ENCODE measurements around the gene HK2.

The HK2 gene

DNA sequence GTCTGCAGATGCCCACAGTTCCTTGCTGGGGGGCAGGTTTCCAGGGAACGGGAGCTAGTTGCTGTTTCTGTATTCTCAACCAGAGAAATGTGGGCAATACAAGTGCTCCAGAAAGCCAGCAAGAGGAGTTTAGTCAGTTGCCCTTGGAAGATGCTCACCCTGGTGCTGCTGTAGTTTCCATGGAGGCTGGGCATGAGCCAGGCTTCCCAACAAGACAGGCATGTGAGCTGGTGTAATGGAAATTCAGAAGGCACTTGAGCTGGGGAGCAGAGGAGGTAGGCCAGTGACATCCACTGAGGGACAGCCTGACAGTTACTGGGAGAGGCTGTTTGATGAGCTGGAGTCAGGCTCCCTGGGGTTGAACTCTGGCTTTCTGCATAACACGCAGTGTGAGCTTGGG, 7.7 kb downstream of the HK2 start:
- TF ChIP-seq, protein P1, sequence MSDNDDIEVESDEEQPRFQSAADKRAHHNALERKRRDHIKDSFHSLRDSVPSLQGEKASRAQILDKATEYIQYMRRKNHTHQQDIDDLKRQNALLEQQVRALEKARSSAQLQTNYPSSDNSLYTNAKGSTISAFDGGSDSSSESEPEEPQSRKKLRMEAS (IDR thresholded peaks at IDR 0.05; ENCODE audit: low read depth, low read length) = no peak
- TF ChIP-seq MYC (IDR thresholded peaks at IDR 0.05; ENCODE audit: low read depth, low read length) (no peak), POLR2A (IDR thresholded peaks at IDR 0.05; ENCODE audit: extremely low read depth, insufficient read length) (no peak)
- TF ChIP-seq, protein P2, sequence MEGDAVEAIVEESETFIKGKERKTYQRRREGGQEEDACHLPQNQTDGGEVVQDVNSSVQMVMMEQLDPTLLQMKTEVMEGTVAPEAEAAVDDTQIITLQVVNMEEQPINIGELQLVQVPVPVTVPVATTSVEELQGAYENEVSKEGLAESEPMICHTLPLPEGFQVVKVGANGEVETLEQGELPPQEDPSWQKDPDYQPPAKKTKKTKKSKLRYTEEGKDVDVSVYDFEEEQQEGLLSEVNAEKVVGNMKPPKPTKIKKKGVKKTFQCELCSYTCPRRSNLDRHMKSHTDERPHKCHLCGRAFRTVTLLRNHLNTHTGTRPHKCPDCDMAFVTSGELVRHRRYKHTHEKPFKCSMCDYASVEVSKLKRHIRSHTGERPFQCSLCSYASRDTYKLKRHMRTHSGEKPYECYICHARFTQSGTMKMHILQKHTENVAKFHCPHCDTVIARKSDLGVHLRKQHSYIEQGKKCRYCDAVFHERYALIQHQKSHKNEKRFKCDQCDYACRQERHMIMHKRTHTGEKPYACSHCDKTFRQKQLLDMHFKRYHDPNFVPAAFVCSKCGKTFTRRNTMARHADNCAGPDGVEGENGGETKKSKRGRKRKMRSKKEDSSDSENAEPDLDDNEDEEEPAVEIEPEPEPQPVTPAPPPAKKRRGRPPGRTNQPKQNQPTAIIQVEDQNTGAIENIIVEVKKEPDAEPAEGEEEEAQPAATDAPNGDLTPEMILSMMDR (IDR thresholded peaks at IDR 0.05; ENCODE audit: low read depth, low read length) = no peak
- DNase-seq (ENCODE audit: low read depth) = no peak
- H3K4me3 ChIP-seq (ENCODE audit: low read depth, low read length) = no peak overlapping the region

DNA sequence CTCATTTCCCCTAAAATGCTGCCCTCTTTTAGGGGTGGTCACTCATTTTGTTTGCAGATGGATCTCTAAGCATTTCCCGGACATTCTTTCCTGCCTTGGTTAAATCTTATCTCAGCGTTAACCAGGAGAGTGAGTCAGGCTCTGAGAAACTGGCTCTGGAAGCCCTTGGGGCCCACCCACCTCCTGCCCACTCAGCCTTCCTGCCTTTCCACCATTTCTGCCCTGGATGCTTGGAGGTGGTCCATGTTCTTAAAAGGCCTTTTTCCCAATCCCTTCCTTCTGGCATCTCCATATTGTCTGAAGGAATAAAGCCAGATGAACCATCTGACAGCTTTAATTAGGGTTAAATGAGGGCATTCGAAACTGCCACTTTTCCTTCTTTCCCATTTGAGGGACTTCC, 9.5 kb downstream of the HK2 start:
- no peak for DNase-seq (ENCODE audit: low read depth)
- H3K4me3 ChIP-seq (ENCODE audit: low read depth, low read length) = no peak overlapping the region

DNA sequence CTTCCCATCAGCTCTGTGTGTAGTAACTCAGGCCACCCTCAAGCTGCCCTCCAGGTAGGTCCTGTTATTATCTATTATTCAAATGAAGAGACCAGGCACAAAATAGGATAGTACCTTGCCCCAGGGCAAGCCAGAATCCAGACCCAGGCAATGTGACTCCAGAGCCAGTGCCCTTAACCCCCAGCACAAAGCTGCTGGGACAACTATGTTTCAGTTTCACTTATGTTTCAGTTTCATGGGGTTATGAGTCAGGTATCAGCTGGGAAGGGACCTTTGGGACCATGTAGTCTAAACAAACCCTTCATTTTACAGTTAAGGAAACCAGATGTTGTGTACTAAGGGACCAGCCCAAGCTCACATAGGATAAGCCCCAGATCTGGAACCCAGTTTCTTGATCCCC, 10.0 kb downstream of the HK2 start:
- no peak overlapping the region for H3K4me3 ChIP-seq (ENCODE audit: low read depth, low read length)
- TF ChIP-seq, protein P1 (IDR thresholded peaks at IDR 0.05; ENCODE audit: low read depth, low read length) = peak; percentile 23; the same call in 1 of the 2 replicates
- TF ChIP-seq MYC (IDR thresholded peaks at IDR 0.05; ENCODE audit: low read depth, low read length) = no peak
- DNase-seq (ENCODE audit: low read depth) = peak; percentile 70

More for the DNA sequence above, 9.5 kb downstream of the HK2 start:
- TF ChIP-seq, protein P1 (IDR thresholded peaks at IDR 0.05; ENCODE audit: low read depth, low read length) = no peak
- TF ChIP-seq MYC (IDR thresholded peaks at IDR 0.05; ENCODE audit: low read depth, low read length) = no peak
- TF ChIP-seq POLR2A (IDR thresholded peaks at IDR 0.05; ENCODE audit: extremely low read depth, insufficient read length) = no peak
- TF ChIP-seq, protein P2 (IDR thresholded peaks at IDR 0.05; ENCODE audit: low read depth, low read length) = no peak

DNA sequence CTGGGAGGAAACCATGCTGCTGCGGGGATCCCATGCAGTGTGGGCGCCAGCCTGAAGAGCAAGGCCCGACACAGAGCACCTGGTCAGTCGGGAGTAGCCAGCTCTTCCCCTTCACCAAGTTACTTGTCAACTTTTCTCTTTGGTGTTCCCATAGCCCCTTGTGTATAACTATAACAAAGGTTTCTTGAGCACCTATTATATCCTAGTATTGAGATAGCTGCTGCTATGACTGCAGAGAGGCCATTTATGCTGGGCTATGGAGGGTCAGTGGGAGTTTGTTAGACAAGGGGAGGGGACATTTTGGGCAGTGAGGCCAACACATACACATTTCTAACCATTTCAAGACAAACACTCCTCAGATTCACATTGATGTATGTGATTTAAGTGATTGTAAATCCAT, 10.8 kb downstream of the HK2 start:
- TF ChIP-seq, protein P2 (IDR thresholded peaks at IDR 0.05; ENCODE audit: low read depth, low read length) = no peak
- TF ChIP-seq MYC (IDR thresholded peaks at IDR 0.05; ENCODE audit: low read depth, low read length) = no peak
- TF ChIP-seq, protein P1 (IDR thresholded peaks at IDR 0.05; ENCODE audit: low read depth, low read length) = no peak
- no peak for TF ChIP-seq POLR2A (IDR thresholded peaks at IDR 0.05; ENCODE audit: extremely low read depth, insufficient read length)
- DNase-seq (ENCODE audit: low read depth) = no peak
- H3K4me3 ChIP-seq (ENCODE audit: low read depth, low read length) = no peak overlapping the region

DNA sequence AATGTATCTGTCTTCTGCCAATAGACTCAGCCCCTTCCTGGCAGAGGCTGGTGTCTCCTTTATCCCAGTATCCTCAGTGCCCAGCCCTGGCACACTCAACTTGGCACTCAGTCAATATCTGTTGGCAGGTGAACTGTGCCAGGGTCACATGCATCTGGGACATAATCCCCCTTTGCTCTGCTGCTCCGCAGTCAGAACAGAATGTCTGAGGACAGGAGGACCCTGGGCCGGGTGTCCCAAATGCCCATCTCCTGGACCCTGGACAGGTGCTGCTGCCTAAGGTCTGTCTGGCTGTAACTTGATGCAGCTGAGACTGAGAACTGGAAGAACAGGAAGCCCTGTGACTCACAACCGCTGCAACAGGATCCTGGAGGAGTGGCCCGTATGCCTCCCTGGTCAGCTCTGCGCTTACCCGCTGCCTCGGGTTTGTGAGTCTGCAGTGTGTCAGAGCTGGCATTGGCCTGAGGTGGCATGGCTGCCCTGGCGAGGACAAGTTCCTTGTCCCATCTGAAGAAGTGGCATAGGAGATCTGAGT, 11.4 kb downstream of the HK2 start:
- TF ChIP-seq POLR2A (IDR thresholded peaks at IDR 0.05; ENCODE audit: extremely low read depth, insufficient read length) = no peak
- TF ChIP-seq, protein P1 (IDR thresholded peaks at IDR 0.05; ENCODE audit: low read depth, low read length) = peak; percentile 49; the same call in 1 of the 2 replicates
- peak; percentile 26; the same call in 1 of the 2 replicates for TF ChIP-seq MYC (IDR thresholded peaks at IDR 0.05; ENCODE audit: low read depth, low read length)
- H3K4me3 ChIP-seq (ENCODE audit: low read depth, low read length) = no peak overlapping the region
- peak; percentile 85 for DNase-seq (ENCODE audit: low read depth)

DNA sequence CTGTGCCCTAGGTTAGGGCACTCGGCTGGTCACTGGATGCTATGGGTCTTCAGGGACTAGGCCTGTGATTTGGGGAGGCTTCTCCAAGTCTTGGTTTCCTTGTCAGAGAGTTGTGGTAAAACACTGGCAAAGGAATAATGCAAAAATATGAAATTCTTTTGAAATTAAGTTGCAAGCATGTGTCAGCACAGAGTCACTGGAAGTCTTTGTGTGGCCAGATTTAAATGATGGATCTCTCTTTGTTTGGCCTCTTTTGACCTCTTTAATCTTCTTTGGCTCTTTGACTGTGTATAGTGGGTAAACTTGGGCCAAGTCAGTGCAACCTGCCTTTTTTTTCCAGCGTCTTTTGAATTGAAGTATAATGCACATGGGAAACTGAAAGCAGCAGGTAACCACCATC, 12.1 kb downstream of the HK2 start:
- no peak for DNase-seq (ENCODE audit: low read depth)
- H3K4me3 ChIP-seq (ENCODE audit: low read depth, low read length) = no peak overlapping the region
- TF ChIP-seq, protein P1 (IDR thresholded peaks at IDR 0.05; ENCODE audit: low read depth, low read length) = no peak

DNA sequence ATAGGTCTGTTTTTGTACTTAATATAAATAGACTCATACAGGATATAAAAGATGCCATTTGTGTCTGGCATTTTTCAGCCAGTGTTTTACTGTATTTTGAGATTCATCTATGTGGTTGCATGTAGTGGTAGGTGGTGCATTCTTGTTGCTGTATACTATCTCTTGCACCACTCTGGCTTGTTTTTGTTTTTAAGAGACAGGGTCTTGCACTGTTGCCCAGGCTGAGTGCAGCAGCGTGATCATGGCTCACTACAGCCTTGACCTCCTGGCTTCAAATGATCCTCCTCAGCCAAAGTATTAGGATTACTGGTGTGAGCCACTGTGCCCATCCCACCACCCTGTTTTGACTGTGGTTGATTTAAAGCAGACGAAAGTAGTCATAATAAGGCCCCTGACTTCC, 12.6 kb downstream of the HK2 start:
- DNase-seq (ENCODE audit: low read depth) = no peak
- H3K4me3 ChIP-seq (ENCODE audit: low read depth, low read length) = no peak overlapping the region
- TF ChIP-seq, protein P1 (IDR thresholded peaks at IDR 0.05; ENCODE audit: low read depth, low read length) = no peak
- no peak for TF ChIP-seq MYC (IDR thresholded peaks at IDR 0.05; ENCODE audit: low read depth, low read length)
- TF ChIP-seq, protein P2 (IDR thresholded peaks at IDR 0.05; ENCODE audit: low read depth, low read length) = no peak
- TF ChIP-seq POLR2A (IDR thresholded peaks at IDR 0.05; ENCODE audit: extremely low read depth, insufficient read length) = no peak

All from NB4 (cell line).